ENCODE measurements around the gene CDH4.
"Not testable (repeated sequence)": the region's sequence is repeated elsewhere in the genome, so short reads cannot be mapped to it uniquely, and the experiment has no call there.

CDH4 gene

GRCh38 chr20:61844621-61845020 lies 592.6 kb downstream of the CDH4 start:
- no peak for DNase-seq

GRCh38 chr20:61845233-61845671 lies 593.2 kb downstream of the CDH4 start:
- no peak for DNase-seq

GRCh38 chr20:61846074-61846473 lies 594.0 kb downstream of the CDH4 start:
- no peak for DNase-seq

GRCh38 chr20:61846741-61847419 lies 594.8 kb downstream of the CDH4 start:
- no peak for DNase-seq

- DNase-seq = no peak
Observed at GRCh38 chr20:61847420-61847748, 595.3 kb downstream of the CDH4 start.

- DNase-seq = no peak
Observed at GRCh38 chr20:61847986-61848385, 595.9 kb downstream of the CDH4 start.

GRCh38 chr20:61848851-61849250 lies 596.8 kb downstream of the CDH4 start:
- DNase-seq = no peak

GRCh38 chr20:61849376-61849775 lies 597.3 kb downstream of the CDH4 start:
- DNase-seq = no peak

GRCh38 chr20:61849822-61850221 lies 597.8 kb downstream of the CDH4 start:
- DNase-seq = no peak

- no peak for DNase-seq
Observed at GRCh38 chr20:61850457-61850856, 598.4 kb downstream of the CDH4 start.

- no peak for DNase-seq
Observed at GRCh38 chr20:61850926-61851900, 599.2 kb downstream of the CDH4 start.

- no peak for DNase-seq
Observed at GRCh38 chr20:61852268-61853072, 600.4 kb downstream of the CDH4 start.

- no peak for DNase-seq
Observed at GRCh38 chr20:61853073-61854005, 601.3 kb downstream of the CDH4 start.

GRCh38 chr20:61854538-61854937 lies 602.5 kb downstream of the CDH4 start:
- DNase-seq = not testable (repeated sequence)

- DNase-seq = no peak
Observed at GRCh38 chr20:61855286-61855685, 603.2 kb downstream of the CDH4 start.

GRCh38 chr20:61856626-61857413 lies 604.8 kb downstream of the CDH4 start:
- no peak for DNase-seq

GRCh38 chr20:61857414-61857775 lies 605.3 kb downstream of the CDH4 start:
- no peak for DNase-seq

- no peak for DNase-seq
Observed at GRCh38 chr20:61857884-61858283, 605.8 kb downstream of the CDH4 start.

GRCh38 chr20:61859767-61860166 lies 607.7 kb downstream of the CDH4 start:
- DNase-seq = no peak

GRCh38 chr20:61860260-61860987 lies 608.4 kb downstream of the CDH4 start:
- DNase-seq = no peak
